ENCODE results near the gene CPNE5.

Gene CPNE5

GRCh38 chr6:36769676-36770499, 69.4 kb downstream of the CPNE5 start:
- Histone ChIP-seq H3K27me3 (replicated peaks; ENCODE audit: insufficient read depth, low read length) (no peaks in the 10 kb centered on the region), H3F3A (ENCODE audit: insufficient read depth, low read length) (no peaks in the 10 kb centered on the region), H3K9ac (ENCODE audit: low read length) (no peak overlapping the region), H4K20me1 (ENCODE audit: insufficient read depth, low read length) (no peaks in the 10 kb centered on the region), H3K79me2 (ENCODE audit: low read length) (no peaks in the 10 kb centered on the region), H2AFZ (ENCODE audit: low read length) (no peak overlapping the region), H3K4me2 (ENCODE audit: low read depth, low read length) (no peak overlapping the region), H3K27ac (ENCODE audit: low read length) (no peak overlapping the region), H3K9me2 (replicated peaks; ENCODE audit: insufficient read depth, low read length) (no peaks in the 10 kb centered on the region), H3K9me3 (replicated peaks; ENCODE audit: insufficient read depth, low read length) (no peaks in the 10 kb centered on the region), H3K4me3 (ENCODE audit: low read length) (no peak overlapping the region), H3K4me1 (ENCODE audit: low read length) (peaks cover 9% of the 10 kb centered on the region), H3K36me3 (replicated peaks; ENCODE audit: insufficient read depth, low read length) (no peaks in the 10 kb centered on the region)
- no peak for DNase-seq
- TF ChIP-seq, protein P1, sequence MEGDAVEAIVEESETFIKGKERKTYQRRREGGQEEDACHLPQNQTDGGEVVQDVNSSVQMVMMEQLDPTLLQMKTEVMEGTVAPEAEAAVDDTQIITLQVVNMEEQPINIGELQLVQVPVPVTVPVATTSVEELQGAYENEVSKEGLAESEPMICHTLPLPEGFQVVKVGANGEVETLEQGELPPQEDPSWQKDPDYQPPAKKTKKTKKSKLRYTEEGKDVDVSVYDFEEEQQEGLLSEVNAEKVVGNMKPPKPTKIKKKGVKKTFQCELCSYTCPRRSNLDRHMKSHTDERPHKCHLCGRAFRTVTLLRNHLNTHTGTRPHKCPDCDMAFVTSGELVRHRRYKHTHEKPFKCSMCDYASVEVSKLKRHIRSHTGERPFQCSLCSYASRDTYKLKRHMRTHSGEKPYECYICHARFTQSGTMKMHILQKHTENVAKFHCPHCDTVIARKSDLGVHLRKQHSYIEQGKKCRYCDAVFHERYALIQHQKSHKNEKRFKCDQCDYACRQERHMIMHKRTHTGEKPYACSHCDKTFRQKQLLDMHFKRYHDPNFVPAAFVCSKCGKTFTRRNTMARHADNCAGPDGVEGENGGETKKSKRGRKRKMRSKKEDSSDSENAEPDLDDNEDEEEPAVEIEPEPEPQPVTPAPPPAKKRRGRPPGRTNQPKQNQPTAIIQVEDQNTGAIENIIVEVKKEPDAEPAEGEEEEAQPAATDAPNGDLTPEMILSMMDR (IDR thresholded peaks at IDR 0.05; ENCODE audit: low read length), result no peak
- TF ChIP-seq EZH2phosphoT487 (IDR thresholded peaks at IDR 0.05; ENCODE audit: low read length), result no peak
- TF ChIP-seq EZH2 (optimal IDR thresholded peaks at IDR 0.05; ENCODE audit: low read depth, low read length), result no peak

GRCh38 chr6:36769183-36769675, 70.0 kb downstream of the CPNE5 start:
- no peak overlapping the region for H3K27ac ChIP-seq (ENCODE audit: low read length)
- DNase-seq, result no peak
- H3K4me1 ChIP-seq (ENCODE audit: low read length), result peaks cover 9% of the 10 kb centered on the region
- H3K36me3 ChIP-seq (replicated peaks; ENCODE audit: insufficient read depth, low read length), result no peaks in the 10 kb centered on the region
- no peak overlapping the region for H3K4me3 ChIP-seq (ENCODE audit: low read length)
- H4K20me1 ChIP-seq (ENCODE audit: insufficient read depth, low read length), result no peaks in the 10 kb centered on the region
- no peak overlapping the region for H3K9ac ChIP-seq (ENCODE audit: low read length)
- H3K79me2 ChIP-seq (ENCODE audit: low read length), result no peaks in the 10 kb centered on the region
- no peaks in the 10 kb centered on the region for H3K27me3 ChIP-seq (replicated peaks; ENCODE audit: insufficient read depth, low read length)
- no peaks in the 10 kb centered on the region for H3F3A ChIP-seq (ENCODE audit: insufficient read depth, low read length)
- no peak overlapping the region for H3K4me2 ChIP-seq (ENCODE audit: low read depth, low read length)
- no peaks in the 10 kb centered on the region for H3K9me2 ChIP-seq (replicated peaks; ENCODE audit: insufficient read depth, low read length)
- no peak overlapping the region for H2AFZ ChIP-seq (ENCODE audit: low read length)
- H3K9me3 ChIP-seq (replicated peaks; ENCODE audit: insufficient read depth, low read length), result no peaks in the 10 kb centered on the region
- TF ChIP-seq, protein P1 (IDR thresholded peaks at IDR 0.05; ENCODE audit: low read length), result no peak
- TF ChIP-seq EZH2 (optimal IDR thresholded peaks at IDR 0.05; ENCODE audit: low read depth, low read length) (no peak), EZH2phosphoT487 (IDR thresholded peaks at IDR 0.05; ENCODE audit: low read length) (no peak)

DNA sequence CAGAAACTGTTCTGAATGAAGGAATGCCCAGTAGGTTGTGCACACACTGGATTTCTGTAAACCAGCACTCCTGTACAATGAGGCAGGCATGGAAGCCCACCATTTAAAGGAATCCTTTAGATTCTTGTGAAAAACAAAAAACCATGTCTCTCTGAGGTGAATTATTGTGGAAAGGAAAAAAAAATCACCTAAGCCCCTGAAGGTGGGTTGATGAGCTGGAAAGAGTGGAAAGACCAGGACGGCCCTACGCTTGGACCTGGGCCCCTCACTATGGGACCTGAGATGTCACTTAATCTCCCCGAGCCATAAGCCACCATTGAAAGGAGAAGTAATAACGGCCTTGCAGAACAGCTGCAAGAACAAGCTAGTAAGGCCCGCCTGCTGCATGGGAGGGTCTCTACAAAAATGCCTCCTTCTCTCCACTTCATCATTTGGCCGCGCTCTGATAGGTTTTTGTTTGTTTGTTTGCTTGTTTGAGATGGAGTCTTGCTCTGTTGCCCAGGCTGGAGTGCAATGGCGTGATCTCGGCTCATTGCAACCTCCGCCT, 72.8 kb downstream of the CPNE5 start:
- Histone ChIP-seq H3K27ac (ENCODE audit: low read length) (no peak overlapping the region), H4K20me1 (ENCODE audit: insufficient read depth, low read length) (no peaks in the 10 kb centered on the region), H3K4me2 (ENCODE audit: low read depth, low read length) (no peak overlapping the region), H3K79me2 (ENCODE audit: low read length) (no peaks in the 10 kb centered on the region), H3K36me3 (replicated peaks; ENCODE audit: insufficient read depth, low read length) (no peaks in the 10 kb centered on the region), H3F3A (ENCODE audit: insufficient read depth, low read length) (no peaks in the 10 kb centered on the region), H3K9me3 (replicated peaks; ENCODE audit: insufficient read depth, low read length) (no peaks in the 10 kb centered on the region), H3K4me1 (ENCODE audit: low read length) (peaks cover 9% of the 10 kb centered on the region), H3K4me3 (ENCODE audit: low read length) (no peak overlapping the region), H3K9me2 (replicated peaks; ENCODE audit: insufficient read depth, low read length) (no peaks in the 10 kb centered on the region), H3K27me3 (replicated peaks; ENCODE audit: insufficient read depth, low read length) (no peaks in the 10 kb centered on the region), H3K9ac (ENCODE audit: low read length) (no peak overlapping the region), H2AFZ (ENCODE audit: low read length) (0 out of 2 replicates have a peak overlapping the region, but pooled peaks have one; percentile 0)
- TF ChIP-seq EZH2phosphoT487 (IDR thresholded peaks at IDR 0.05; ENCODE audit: low read length) (no peak), EZH2 (optimal IDR thresholded peaks at IDR 0.05; ENCODE audit: low read depth, low read length) (no peak)
- TF ChIP-seq, protein P1 (IDR thresholded peaks at IDR 0.05; ENCODE audit: low read length), result no peak
- no peak for DNase-seq

Measured in MM.1S (cell line).